HG03108 (cell line): ENCODE results near the gene PAFAH1B2.
"Not testable (repeated sequence)": the region's sequence is repeated elsewhere in the genome, so short reads cannot be mapped to it uniquely, and the experiment has no call there.

Source experiments
- ATAC-seq: cut with Tn5 transposase; IDR thresholded peaks from one replicate; pipeline ENCODE4 v1.9.1; 2021; ENCODE audit warnings: moderate library complexity; ENCODE audit not compliant: unreplicated experiment

The PAFAH1B2 gene

DNA sequence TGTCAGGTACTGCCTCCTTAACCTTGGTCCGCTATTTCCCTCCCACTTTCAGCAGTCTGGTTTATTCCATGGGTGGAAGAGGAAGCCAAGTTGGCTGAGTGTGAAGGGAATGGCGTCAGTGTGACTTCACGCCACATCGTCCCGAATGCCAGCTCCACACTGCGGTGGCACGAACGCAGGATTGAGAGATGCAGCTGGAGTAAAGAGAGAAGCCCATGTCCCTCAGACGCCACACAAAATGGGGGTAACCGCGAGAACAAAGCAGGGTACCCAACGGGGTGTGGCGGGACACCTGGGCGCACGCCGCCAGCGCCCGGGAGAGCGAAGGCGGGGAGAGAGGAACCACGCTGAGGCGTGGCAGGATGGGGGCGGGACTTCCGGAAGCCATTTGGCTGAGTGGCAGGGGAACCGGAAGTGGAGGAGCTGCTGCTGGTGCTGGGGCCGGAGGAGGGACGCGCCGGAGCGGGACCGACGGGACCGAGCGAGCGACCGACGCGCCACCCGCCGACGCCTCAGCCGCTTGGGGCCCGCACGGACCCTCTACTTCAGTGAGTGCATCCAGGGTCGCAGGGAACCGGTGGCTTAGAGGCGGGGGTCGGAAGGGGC, at the start of gene PAFAH1B2:
PAFAH1B2 (plus strand) TSS at position 417 of the 606 bp plus-strand sequence. CDS start 8,161 bp downstream, outside the sequence.
- ATAC-seq: peak; percentile 97

GRCh38 chr11:117094776-117095175, 49.3 kb upstream of the PAFAH1B2 start:
- no peak for ATAC-seq

GRCh38 chr11:117095284-117096161, 48.6 kb upstream of the PAFAH1B2 start:
- no peak for ATAC-seq

- ATAC-seq: peak; percentile 34
Measured at GRCh38 chr11:117096201-117096991, 47.7 kb upstream of the PAFAH1B2 start.

DNA sequence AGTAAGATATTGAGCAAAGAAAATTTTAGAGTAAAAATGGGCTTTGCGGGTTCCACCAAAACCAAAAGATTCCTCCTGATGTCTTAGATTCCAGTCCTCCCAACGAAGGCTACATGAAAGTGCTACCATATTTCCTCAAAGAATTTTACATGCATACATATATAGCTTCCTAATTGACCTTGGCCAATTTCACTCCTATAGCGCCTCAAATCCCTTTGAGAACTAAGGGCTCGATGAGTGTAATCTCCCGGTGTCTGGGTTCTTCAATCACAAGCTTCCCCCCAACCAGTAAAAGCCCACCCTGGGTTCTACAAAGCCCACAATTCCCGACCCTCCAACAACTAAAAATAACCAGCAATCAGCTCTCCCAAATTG, 47.1 kb upstream of the PAFAH1B2 start:
- no peak for ATAC-seq

- ATAC-seq: peak; percentile 14
Measured at GRCh38 chr11:117097389-117098268, 46.5 kb upstream of the PAFAH1B2 start.

- ATAC-seq: peak; percentile 75
Measured at GRCh38 chr11:117098269-117099232, 45.5 kb upstream of the PAFAH1B2 start, which contains the start of gene SIK3. SIK3 (minus strand) TSS chr11:117098428; CDS start chr11:117098415, 13 bp downstream.

GRCh38 chr11:117099696-117100095, 44.4 kb upstream of the PAFAH1B2 start:
- ATAC-seq: no peak

DNA sequence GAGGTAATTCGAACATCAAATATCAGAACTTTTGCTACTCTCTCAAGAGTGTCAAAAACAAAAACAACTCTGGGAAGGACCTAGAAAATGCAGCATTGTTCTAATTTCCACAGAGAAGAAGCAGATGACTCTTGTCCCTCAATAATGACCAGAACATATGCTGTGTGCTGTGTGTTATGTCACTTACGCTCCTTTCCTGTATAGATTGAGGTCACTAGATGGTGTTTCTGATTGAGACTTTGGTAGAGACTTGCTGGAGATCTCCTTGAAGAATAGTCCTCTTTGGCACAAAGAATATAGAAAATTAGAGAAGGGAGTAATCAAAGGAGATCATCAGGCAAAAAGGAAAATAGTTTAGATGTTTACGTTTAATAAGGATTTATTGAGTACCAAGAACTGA, 43.5 kb upstream of the PAFAH1B2 start:
- no peak for ATAC-seq

- ATAC-seq: no peak
Measured at GRCh38 chr11:117107701-117108590, 36.1 kb upstream of the PAFAH1B2 start.

- no peak for ATAC-seq
Measured at GRCh38 chr11:117110294-117110950, 33.7 kb upstream of the PAFAH1B2 start.

DNA sequence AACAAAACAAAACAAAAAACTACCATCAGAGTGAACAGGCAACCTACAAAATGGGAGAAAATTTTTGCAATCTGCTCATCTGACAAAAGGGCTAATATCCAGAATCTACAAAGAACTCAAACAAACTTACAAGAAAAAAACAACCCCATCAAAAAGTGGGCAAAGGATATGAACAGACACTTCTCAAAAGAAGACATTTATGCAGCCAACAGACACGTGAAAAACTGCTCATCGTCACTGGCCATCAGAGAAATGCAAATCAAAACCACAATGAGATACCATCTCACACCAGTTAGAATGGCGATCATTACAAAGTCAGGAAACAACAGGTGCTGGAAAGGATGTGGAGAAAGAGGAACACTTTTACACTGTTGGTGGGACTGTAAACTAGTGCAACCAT, 31.6 kb upstream of the PAFAH1B2 start:
- not testable (repeated sequence) for ATAC-seq

DNA sequence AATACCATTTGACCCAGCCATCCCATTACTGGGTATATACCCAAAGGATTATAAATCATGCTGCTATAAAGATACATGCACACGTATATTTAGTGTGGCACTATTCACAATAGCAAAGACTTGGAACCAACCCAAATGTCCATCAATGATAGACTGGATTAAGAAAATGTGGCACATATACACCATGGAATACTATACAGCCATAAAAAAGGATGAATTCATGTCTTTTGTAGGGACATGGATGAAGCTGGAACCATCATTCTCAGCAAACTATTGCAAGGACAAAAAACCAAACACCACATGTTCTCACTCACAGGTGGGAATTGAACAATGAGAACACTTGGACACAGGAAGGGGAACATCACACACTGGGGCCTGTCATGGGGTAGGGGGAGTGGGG, 31.1 kb upstream of the PAFAH1B2 start:
- not testable (repeated sequence) for ATAC-seq

DNA sequence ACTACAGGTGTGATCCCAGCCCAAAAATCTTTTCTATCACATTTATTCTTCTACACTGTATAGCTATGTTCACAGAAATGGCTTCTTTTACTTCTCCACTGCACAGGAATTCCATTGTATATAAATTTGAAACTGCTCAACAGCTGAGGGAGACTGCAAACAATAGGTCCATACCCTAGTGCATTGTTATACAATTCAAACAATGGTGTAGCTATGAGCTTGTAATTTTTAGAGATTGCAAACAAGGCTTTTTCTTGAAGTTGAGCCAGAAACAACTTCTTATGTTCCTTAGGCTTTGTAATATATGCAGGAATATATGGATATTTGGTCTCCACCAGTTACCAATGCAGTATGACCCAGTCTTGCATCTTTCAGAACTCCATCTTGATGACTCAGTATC, 26.4 kb upstream of the PAFAH1B2 start:
- no peak for ATAC-seq

DNA sequence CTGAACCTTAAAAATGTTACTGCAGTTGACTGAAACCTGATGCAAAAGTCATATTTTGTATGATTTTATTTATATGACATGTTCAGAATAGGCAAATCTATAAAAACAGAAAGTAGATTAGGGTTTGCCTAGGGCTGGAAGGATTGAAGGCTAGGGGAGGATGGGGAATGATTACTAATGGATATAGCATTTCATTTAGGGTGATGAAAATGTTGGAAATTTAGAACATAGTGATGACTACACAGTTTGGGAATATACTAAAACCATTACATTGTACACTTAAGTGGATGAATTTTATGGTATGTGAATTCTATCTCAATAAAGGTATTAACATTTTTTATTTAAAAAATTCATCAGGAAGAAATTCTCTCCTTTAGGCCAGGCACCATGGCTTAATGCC, 22.9 kb upstream of the PAFAH1B2 start:
- ATAC-seq: no peak

GRCh38 chr11:117122556-117122955, 21.5 kb upstream of the PAFAH1B2 start:
- no peak for ATAC-seq

DNA sequence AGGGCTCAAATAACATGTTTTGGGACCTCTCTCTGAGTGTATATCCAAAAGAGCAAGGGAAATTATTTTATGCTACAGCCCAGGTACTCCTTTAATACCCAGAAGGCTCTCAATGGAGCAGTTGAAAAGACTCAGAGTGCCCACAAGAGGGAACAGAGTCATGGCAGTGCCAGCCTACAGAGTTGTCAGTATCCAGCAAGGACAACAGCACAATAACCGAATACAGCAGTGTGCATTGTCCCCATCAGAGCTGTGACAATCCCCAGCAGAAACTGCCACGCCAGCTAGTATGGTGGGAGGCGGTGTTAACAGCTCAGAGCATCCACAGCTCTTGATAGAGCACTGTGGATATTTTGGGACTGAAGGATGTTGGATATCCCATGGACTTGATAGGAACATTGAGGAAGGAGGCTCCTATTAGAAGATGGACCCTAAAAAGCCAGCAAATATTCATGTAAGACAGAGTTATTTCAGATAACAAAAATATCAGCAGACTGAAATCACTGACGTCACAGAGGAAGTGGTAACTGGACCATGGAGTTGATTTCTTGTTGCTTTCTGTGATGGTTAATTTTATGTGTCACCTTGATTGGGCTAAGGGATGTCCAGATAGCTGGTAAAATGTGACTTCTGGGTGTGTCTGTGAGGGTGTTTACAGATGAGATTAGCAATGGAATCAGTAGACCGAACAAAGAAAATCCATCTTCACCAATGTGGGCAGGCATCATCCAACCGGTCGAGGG, 17.7 kb upstream of the PAFAH1B2 start:
- ATAC-seq: no peak
